HL-60/S4 (cell line): ENCODE data around the gene ACAA1.
"Not testable (repeated sequence)": the region's sequence is repeated elsewhere in the genome, so short reads cannot be mapped to it uniquely, and the experiment has no call there.

Experiments
- in situ Hi-C: fragments of 300-500 bp; cut with MboI; formaldehyde crosslinking; loops from 2 replicates; pipeline ENCODE4 v1.14.3; 2022; ENCODE audit warnings: low sequenced_read_pairs

The ACAA1 gene

GRCh38 chr3:38136393-38136776 lies 542 bp downstream of the ACAA1 start:
- in situ Hi-C loops = no loop called here

- in situ Hi-C loops = not testable (repeated sequence)
These were observed 1.2 kb downstream of the ACAA1 start for GRCh38 chr3:38135621-38136277.

- in situ Hi-C loops = not testable (repeated sequence)
These were observed 2.3 kb downstream of the ACAA1 start for GRCh38 chr3:38134517-38135143.

- in situ Hi-C loops = no loop called here
These were observed 3.1 kb downstream of the ACAA1 start for GRCh38 chr3:38133557-38134405.

GRCh38 chr3:38133209-38133556 lies 3.7 kb downstream of the ACAA1 start:
- in situ Hi-C loops = no loop called here

GRCh38 chr3:38131621-38132369 lies 5.1 kb downstream of the ACAA1 start:
- in situ Hi-C loops = no loop called here

- in situ Hi-C loops = no loop called here
These were observed 6.3 kb downstream of the ACAA1 start for GRCh38 chr3:38130631-38131065.

GRCh38 chr3:38129058-38129457 lies 7.9 kb downstream of the ACAA1 start:
- in situ Hi-C loops = loop anchor here (10.0 kb wide), 1 partner anchor 356 kb away; no protein-coding TSS in a partner anchor

- in situ Hi-C loops = loop anchor here (10.0 kb wide), 1 partner anchor 357 kb away; no protein-coding TSS in a partner anchor
These were observed 8.6 kb downstream of the ACAA1 start for GRCh38 chr3:38128303-38128655.

GRCh38 chr3:38127611-38128302 lies 9.2 kb downstream of the ACAA1 start:
- in situ Hi-C loops = loop anchor here (10.0 kb wide), 1 partner anchor 357 kb away; no protein-coding TSS in a partner anchor

- in situ Hi-C loops = loop anchor here (10.0 kb wide), 1 partner anchor 358 kb away; no protein-coding TSS in a partner anchor
These were observed 10.6 kb downstream of the ACAA1 start for GRCh38 chr3:38126121-38126892.

- in situ Hi-C loops = loop anchor here (10.0 kb wide), 1 partner anchor 359 kb away; no protein-coding TSS in a partner anchor
These were observed 11.4 kb downstream of the ACAA1 start for GRCh38 chr3:38125305-38126120.

- in situ Hi-C loops = loop anchor here (10.0 kb wide), 1 partner anchor 360 kb away; no protein-coding TSS in a partner anchor
These were observed 12.4 kb downstream of the ACAA1 start for GRCh38 chr3:38124324-38125122.

- in situ Hi-C loops = loop anchor here (10.0 kb wide), 1 partner anchor 362 kb away; no protein-coding TSS in a partner anchor
These were observed 14.1 kb downstream of the ACAA1 start for GRCh38 chr3:38122712-38123290.

- in situ Hi-C loops = loop anchor here (10.0 kb wide), 1 partner anchor 363 kb away; no protein-coding TSS in a partner anchor
These were observed 15.0 kb downstream of the ACAA1 start for GRCh38 chr3:38121832-38122461.

- in situ Hi-C loops = loop anchor here (10.0 kb wide), 1 partner anchor 363 kb away; no protein-coding TSS in a partner anchor
These were observed 15.5 kb downstream of the ACAA1 start for GRCh38 chr3:38121451-38121831.
